ENCODE data around the gene MMP11.

MMP11 gene

DNA sequence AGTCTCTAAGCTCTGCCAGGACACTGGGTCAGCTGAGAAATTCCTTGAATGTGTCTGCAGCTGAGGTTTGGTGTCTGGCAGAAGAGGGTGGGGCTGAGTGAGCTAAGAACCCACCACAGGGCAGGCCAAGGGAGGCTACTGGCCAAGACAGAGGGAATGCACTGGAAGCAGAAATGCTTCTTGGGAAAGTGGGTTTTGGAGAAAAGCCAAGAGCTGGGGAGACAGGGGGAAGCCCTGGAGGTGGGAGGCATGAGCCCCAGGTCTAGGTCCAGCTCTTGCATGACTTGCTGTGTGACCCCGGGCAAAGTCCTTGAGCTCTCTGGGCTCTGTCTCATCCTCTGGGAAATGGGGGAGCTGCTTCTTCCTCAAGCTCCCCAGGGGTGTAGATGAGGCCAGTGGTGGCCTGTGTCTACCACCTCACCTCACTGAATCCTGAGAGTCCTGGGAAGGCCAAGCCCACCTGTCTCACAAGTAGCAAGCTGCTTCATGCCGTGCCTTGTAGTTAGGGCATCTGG is 2.3 kb downstream of the MMP11 start:
- Histone ChIP-seq H3K79me2 (ENCODE audit: control insufficient read depth, insufficient read depth, low read length) (no peaks in the 10 kb centered on the region), H4K5ac (ENCODE audit: low read length) (no peak overlapping the region), H3K9ac (ENCODE audit: low read length) (no peak overlapping the region), H3K27me3 (ENCODE audit: insufficient read depth, low read length, poor library complexity) (peaks cover 3% of the 10 kb centered on the region), H3K27ac (ENCODE audit: low read depth, low read length) (no peak overlapping the region), H3K23ac (ENCODE audit: low read length) (no peak overlapping the region), H2BK120ac (ENCODE audit: low read depth, low read length) (no peak overlapping the region), H2BK15ac (replicated peaks; ENCODE audit: low read depth) (no peak overlapping the region), H3K79me1 (ENCODE audit: low read length) (no peaks in the 10 kb centered on the region), H3K4me2 (ENCODE audit: low read length) (no peak overlapping the region), H3K56ac (ENCODE audit: low read length) (peak overlapping the region; percentile 34), H3K4me3 (ENCODE audit: low read length) (no peak overlapping the region), H3K4me1 (ENCODE audit: control insufficient read depth, low read depth, low read length) (peaks cover 3% of the 10 kb centered on the region), H3K4ac (ENCODE audit: low read depth, low read length) (no peak overlapping the region), H2BK5ac (ENCODE audit: low read length) (no peak overlapping the region), H3K36me3 (ENCODE audit: control insufficient read depth, insufficient read depth, low read length) (no peaks in the 10 kb centered on the region), H3K18ac (ENCODE audit: low read length) (no peak overlapping the region), H4K8ac (ENCODE audit: low read depth, low read length) (no peak overlapping the region), H2AK5ac (ENCODE audit: low read length) (no peak overlapping the region)
- WGBS (ENCODE audit: extremely low coverage, insufficient coverage, low lambda C conversion rate), result no CpG with 5 or more reads among the region's 2 CpGs
- DNase-seq, result peak; percentile 86

DNA sequence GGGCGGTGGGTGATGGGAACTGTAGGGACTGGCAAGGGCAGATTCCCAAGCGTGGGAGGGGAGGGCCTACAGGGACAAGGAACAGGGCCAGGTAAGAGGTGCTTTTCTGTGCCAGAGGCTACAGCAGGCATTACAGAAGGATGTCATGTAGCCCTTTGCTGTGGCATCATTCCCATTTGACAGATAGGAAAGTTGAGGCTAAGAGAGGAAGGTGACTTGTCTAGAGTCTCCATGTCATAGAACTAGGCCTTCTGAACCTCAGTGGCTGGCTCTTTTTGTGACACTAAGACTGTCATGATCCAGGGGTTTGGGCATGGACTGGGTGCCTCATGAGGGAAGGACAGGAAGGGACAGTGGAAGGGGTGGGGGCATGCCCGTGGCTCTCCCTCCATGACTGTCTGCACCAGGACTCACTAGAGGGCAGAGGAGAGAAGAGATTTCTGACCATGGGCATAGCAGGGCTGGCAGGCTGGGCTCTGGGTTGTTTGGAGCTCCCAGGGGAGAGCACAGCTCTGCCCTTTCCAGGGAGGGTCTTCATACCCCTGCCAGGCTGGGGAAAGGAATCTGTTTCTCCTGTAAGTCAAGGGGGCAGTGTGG is 3.2 kb downstream of the MMP11 start:
- Histone ChIP-seq H3K18ac (ENCODE audit: low read length) (no peak overlapping the region), H3K4me2 (ENCODE audit: low read length) (no peak overlapping the region), H3K23ac (ENCODE audit: low read length) (no peak overlapping the region), H4K5ac (ENCODE audit: low read length) (no peak overlapping the region), H2BK120ac (ENCODE audit: low read depth, low read length) (no peak overlapping the region), H4K8ac (ENCODE audit: low read depth, low read length) (no peak overlapping the region), H2BK15ac (replicated peaks; ENCODE audit: low read depth) (no peak overlapping the region), H3K27ac (ENCODE audit: low read depth, low read length) (no peak overlapping the region), H3K4ac (ENCODE audit: low read depth, low read length) (no peak overlapping the region), H3K27me3 (ENCODE audit: insufficient read depth, low read length, poor library complexity) (peaks cover 3% of the 10 kb centered on the region), H3K56ac (ENCODE audit: low read length) (no peak overlapping the region), H3K4me3 (ENCODE audit: low read length) (no peak overlapping the region), H2AK5ac (ENCODE audit: low read length) (no peak overlapping the region), H3K9ac (ENCODE audit: low read length) (no peak overlapping the region), H3K36me3 (ENCODE audit: control insufficient read depth, insufficient read depth, low read length) (no peaks in the 10 kb centered on the region), H3K79me1 (ENCODE audit: low read length) (no peaks in the 10 kb centered on the region), H2BK5ac (ENCODE audit: low read length) (no peak overlapping the region), H3K4me1 (ENCODE audit: control insufficient read depth, low read depth, low read length) (peaks cover 3% of the 10 kb centered on the region), H3K79me2 (ENCODE audit: control insufficient read depth, insufficient read depth, low read length) (no peaks in the 10 kb centered on the region)
- no peak for DNase-seq
- WGBS (ENCODE audit: extremely low coverage, insufficient coverage, low lambda C conversion rate), result no CpG with 5 or more reads among the region's 3 CpGs

DNA sequence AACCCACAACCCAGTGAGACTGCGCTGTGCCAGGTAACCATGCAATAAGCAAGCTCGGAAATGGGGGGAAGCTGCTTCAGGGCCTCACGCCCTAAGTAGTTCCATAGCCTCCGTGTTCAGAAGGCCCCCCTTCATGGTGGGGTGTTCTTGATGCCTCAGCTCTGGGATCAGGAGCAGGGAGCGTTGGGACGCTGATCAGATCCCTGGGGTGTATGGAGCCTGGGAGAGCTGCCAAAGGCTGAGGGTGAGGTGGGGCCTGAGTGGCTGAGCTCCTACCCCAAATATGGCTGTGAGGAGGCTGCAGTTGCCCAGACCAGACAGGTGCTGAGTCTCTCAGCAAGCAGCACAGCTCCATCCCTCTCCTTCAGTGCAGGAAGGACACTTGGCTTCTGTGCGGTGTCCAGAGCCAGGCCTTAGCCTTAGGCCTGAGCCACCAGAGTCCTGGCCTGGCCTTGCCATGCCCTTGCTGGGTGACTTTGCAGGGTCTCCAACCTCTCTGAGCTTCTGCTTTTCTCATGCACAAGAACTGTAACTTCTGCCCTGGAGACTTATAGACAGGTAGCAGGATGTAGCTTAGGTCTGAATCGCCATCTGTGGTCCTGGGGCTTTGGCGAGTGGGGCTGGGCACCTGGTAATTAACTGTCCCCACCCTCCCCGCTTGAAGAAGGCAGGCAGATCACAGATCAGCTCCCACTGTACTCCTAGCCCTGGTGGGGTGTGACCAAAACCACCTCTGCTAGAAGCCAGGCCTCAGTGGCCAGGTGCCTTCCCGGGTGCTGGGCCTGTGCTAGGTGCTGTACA is 5.3 kb downstream of the MMP11 start:
- Histone ChIP-seq H2BK5ac (ENCODE audit: low read length) (no peak overlapping the region), H4K8ac (ENCODE audit: low read depth, low read length) (no peak overlapping the region), H3K9ac (ENCODE audit: low read length) (no peak overlapping the region), H3K4me3 (ENCODE audit: low read length) (no peak overlapping the region), H3K4ac (ENCODE audit: low read depth, low read length) (no peak overlapping the region), H2BK15ac (replicated peaks; ENCODE audit: low read depth) (no peak overlapping the region), H3K79me1 (ENCODE audit: low read length) (no peaks in the 10 kb centered on the region), H3K4me2 (ENCODE audit: low read length) (no peak overlapping the region), H3K27ac (ENCODE audit: low read depth, low read length) (no peak overlapping the region), H3K18ac (ENCODE audit: low read length) (no peak overlapping the region), H3K4me1 (ENCODE audit: control insufficient read depth, low read depth, low read length) (peaks cover 3% of the 10 kb centered on the region), H2AK5ac (ENCODE audit: low read length) (no peak overlapping the region), H3K79me2 (ENCODE audit: control insufficient read depth, insufficient read depth, low read length) (no peaks in the 10 kb centered on the region), H3K23ac (ENCODE audit: low read length) (no peak overlapping the region), H3K27me3 (ENCODE audit: insufficient read depth, low read length, poor library complexity) (peaks cover 3% of the 10 kb centered on the region), H4K5ac (ENCODE audit: low read length) (no peak overlapping the region), H3K36me3 (ENCODE audit: control insufficient read depth, insufficient read depth, low read length) (no peaks in the 10 kb centered on the region), H3K56ac (ENCODE audit: low read length) (no peak overlapping the region), H2BK120ac (ENCODE audit: low read depth, low read length) (no peak overlapping the region)
- no CpG with 5 or more reads among the region's 11 CpGs for WGBS (ENCODE audit: extremely low coverage, insufficient coverage, low lambda C conversion rate)
- no peak for DNase-seq

DNA sequence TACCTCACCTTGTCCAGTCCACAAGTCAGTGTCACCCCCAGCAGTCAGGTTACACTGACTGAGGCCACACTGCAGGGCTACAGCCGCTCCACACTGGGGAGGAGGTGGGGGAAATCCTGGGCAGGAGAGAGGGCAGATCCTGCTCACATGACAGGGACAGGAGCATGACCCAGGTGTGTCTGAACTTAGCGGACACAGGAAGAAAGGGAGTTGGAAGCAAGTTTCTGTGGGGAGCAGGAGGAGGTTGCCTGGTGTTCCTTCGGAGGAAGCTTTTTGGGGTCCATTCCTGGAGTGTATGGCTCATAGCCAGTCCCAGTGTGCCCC is 5.9 kb downstream of the MMP11 start:
- H3K36me3 ChIP-seq (ENCODE audit: control insufficient read depth, insufficient read depth, low read length), result no peaks in the 10 kb centered on the region
- H2BK120ac ChIP-seq (ENCODE audit: low read depth, low read length), result no peak overlapping the region
- H3K18ac ChIP-seq (ENCODE audit: low read length), result no peak overlapping the region
- no peak overlapping the region for H2AK5ac ChIP-seq (ENCODE audit: low read length)
- H3K79me2 ChIP-seq (ENCODE audit: control insufficient read depth, insufficient read depth, low read length), result no peaks in the 10 kb centered on the region
- DNase-seq, result no peak
- no peak overlapping the region for H3K56ac ChIP-seq (ENCODE audit: low read length)
- H3K4me3 ChIP-seq (ENCODE audit: low read length), result no peak overlapping the region
- no peak overlapping the region for H3K27ac ChIP-seq (ENCODE audit: low read depth, low read length)
- H3K27me3 ChIP-seq (ENCODE audit: insufficient read depth, low read length, poor library complexity), result no peaks in the 10 kb centered on the region
- WGBS (ENCODE audit: extremely low coverage, insufficient coverage, low lambda C conversion rate), result no CpG with 5 or more reads among the region's 3 CpGs
- H2BK15ac ChIP-seq (replicated peaks; ENCODE audit: low read depth), result no peak overlapping the region
- H3K79me1 ChIP-seq (ENCODE audit: low read length), result no peaks in the 10 kb centered on the region
- H4K5ac ChIP-seq (ENCODE audit: low read length), result no peak overlapping the region
- H3K4me2 ChIP-seq (ENCODE audit: low read length), result no peak overlapping the region
- H2BK5ac ChIP-seq (ENCODE audit: low read length), result no peak overlapping the region
- no peak overlapping the region for H3K4ac ChIP-seq (ENCODE audit: low read depth, low read length)
- H3K23ac ChIP-seq (ENCODE audit: low read length), result no peak overlapping the region
- H3K4me1 ChIP-seq (ENCODE audit: control insufficient read depth, low read depth, low read length), result peaks cover 3% of the 10 kb centered on the region
- no peak overlapping the region for H4K8ac ChIP-seq (ENCODE audit: low read depth, low read length)
- no peak overlapping the region for H3K9ac ChIP-seq (ENCODE audit: low read length)

DNA sequence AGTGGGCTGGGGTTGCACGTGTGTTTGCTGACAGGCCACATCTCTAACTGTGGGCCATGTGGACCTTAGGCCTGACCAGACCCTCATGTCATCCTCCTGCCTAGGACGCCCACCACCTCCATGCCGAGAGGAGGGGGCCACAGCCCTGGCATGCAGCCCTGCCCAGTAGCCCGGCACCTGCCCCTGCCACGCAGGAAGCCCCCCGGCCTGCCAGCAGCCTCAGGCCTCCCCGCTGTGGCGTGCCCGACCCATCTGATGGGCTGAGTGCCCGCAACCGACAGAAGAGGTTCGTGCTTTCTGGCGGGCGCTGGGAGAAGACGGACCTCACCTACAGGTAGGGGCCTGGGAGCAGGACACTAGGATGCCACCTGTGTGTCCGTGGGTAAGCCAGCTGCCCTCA is 6.4 kb downstream of the MMP11 start:
- no peak overlapping the region for H3K4ac ChIP-seq (ENCODE audit: low read depth, low read length)
- no peaks in the 10 kb centered on the region for H3K27me3 ChIP-seq (ENCODE audit: insufficient read depth, low read length, poor library complexity)
- H3K56ac ChIP-seq (ENCODE audit: low read length), result no peak overlapping the region
- peaks cover 3% of the 10 kb centered on the region for H3K4me1 ChIP-seq (ENCODE audit: control insufficient read depth, low read depth, low read length)
- no peak for DNase-seq
- H4K8ac ChIP-seq (ENCODE audit: low read depth, low read length), result no peak overlapping the region
- H4K5ac ChIP-seq (ENCODE audit: low read length), result no peak overlapping the region
- no peak overlapping the region for H3K4me2 ChIP-seq (ENCODE audit: low read length)
- H3K18ac ChIP-seq (ENCODE audit: low read length), result no peak overlapping the region
- no peaks in the 10 kb centered on the region for H3K36me3 ChIP-seq (ENCODE audit: control insufficient read depth, insufficient read depth, low read length)
- no peak overlapping the region for H3K23ac ChIP-seq (ENCODE audit: low read length)
- no CpG with 5 or more reads among the region's 16 CpGs for WGBS (ENCODE audit: extremely low coverage, insufficient coverage, low lambda C conversion rate)
- no peak overlapping the region for H2BK5ac ChIP-seq (ENCODE audit: low read length)
- H3K79me1 ChIP-seq (ENCODE audit: low read length), result no peaks in the 10 kb centered on the region
- no peak overlapping the region for H2AK5ac ChIP-seq (ENCODE audit: low read length)
- H3K4me3 ChIP-seq (ENCODE audit: low read length), result no peak overlapping the region
- no peak overlapping the region for H2BK120ac ChIP-seq (ENCODE audit: low read depth, low read length)
- H2BK15ac ChIP-seq (replicated peaks; ENCODE audit: low read depth), result no peak overlapping the region
- H3K27ac ChIP-seq (ENCODE audit: low read depth, low read length), result no peak overlapping the region
- H3K79me2 ChIP-seq (ENCODE audit: control insufficient read depth, insufficient read depth, low read length), result no peaks in the 10 kb centered on the region
- no peak overlapping the region for H3K9ac ChIP-seq (ENCODE audit: low read length)

Data from mesendoderm (in vitro differentiated cells).